OCI-LY1 (cell line): ENCODE data around the gene TRIM74.
"Not testable (repeated sequence)": the region's sequence is repeated elsewhere in the genome, so short reads cannot be mapped to it uniquely, and the experiment has no call there.

Source experiments
- H2AFZ ChIP-seq: fragments of 200-600 bp; sonication (generic), shearing (Covaris generic); 2 replicates; pipeline ENCODE4 v1.6.0; 2014; ENCODE audit warnings: antibody characterized with exemption, mild to moderate bottlenecking, low read length
- H3F3A ChIP-seq: fragments of 200-600 bp; sonication (generic), shearing (Covaris generic); 2 replicates; pipeline ENCODE4 v1.6.0; 2014; ENCODE audit warnings: mild to moderate bottlenecking, antibody characterized with exemption, low read length, moderate library complexity; ENCODE audit not compliant: insufficient read depth
- H3K27ac ChIP-seq: fragments of 200-600 bp; sonication (generic); 2 replicates; pipeline ENCODE4 v1.5.1; 2014; ENCODE audit warnings: low read length, mixed run types, mild to moderate bottlenecking, low read depth; ENCODE audit not compliant: poor library complexity, severe bottlenecking
- H3K27me3 ChIP-seq: fragments of 200-600 bp; sonication (generic); 2 replicates; pipeline ENCODE4 v1.6.0; 2014; ENCODE audit warnings: antibody characterized with exemption, mild to moderate bottlenecking, low read length, moderate library complexity; ENCODE audit not compliant: insufficient read depth
- H3K36me3 ChIP-seq: fragments of 200-600 bp; sonication (generic); 2 replicates; pipeline ENCODE4 v1.6.1; 2014; ENCODE audit warnings: mild to moderate bottlenecking, antibody characterized with exemption, low read length, moderate library complexity, mixed read lengths; ENCODE audit not compliant: insufficient read depth
- H3K4me1 ChIP-seq: fragments of 200-600 bp; sonication (generic); 2 replicates; pipeline ENCODE4 v1.5.1; 2014; ENCODE audit warnings: mild to moderate bottlenecking, low read length, moderate library complexity; ENCODE audit not compliant: insufficient read depth, severe bottlenecking
- H3K4me2 ChIP-seq: fragments of 200-600 bp; sonication (generic), shearing (Covaris generic); 2 replicates; pipeline ENCODE4 v1.6.1; 2014; ENCODE audit warnings: low read length
- H3K4me3 ChIP-seq: fragments of 200-600 bp; sonication (generic); 2 replicates; pipeline ENCODE4 v1.5.1; 2014; ENCODE audit warnings: low read length, low read depth, mild to moderate bottlenecking, mixed read lengths; ENCODE audit not compliant: poor library complexity, severe bottlenecking
- H3K79me2 ChIP-seq: fragments of 200-600 bp; shearing (Covaris generic); 2 replicates; pipeline ENCODE4 v1.6.1; 2016; ENCODE audit warnings: mixed run types, low read length, mixed read lengths; ENCODE audit not compliant: insufficient read depth
- H3K9ac ChIP-seq: fragments of 200-600 bp; sonication (generic), shearing (Covaris generic); 2 replicates; pipeline ENCODE4 v1.6.1; 2014; ENCODE audit warnings: mild to moderate bottlenecking, low read length, mixed read lengths
- H3K9me2 ChIP-seq: fragments of 200-600 bp; sonication (generic), shearing (Covaris generic); 2 replicates; pipeline ENCODE4 v1.6.1; 2014; ENCODE audit warnings: low read depth, mild to moderate bottlenecking, low read length, mixed read lengths
- H3K9me3 ChIP-seq: fragments of 200-600 bp; shearing (Covaris generic); 2 replicates; pipeline ENCODE4 v1.6.1; 2014; ENCODE audit warnings: low read length, mixed read lengths
- H4K20me1 ChIP-seq: fragments of 200-600 bp; sonication (generic), shearing (Covaris generic); 2 replicates; pipeline ENCODE4 v1.6.0; 2016; ENCODE audit warnings: mild to moderate bottlenecking, low read length; ENCODE audit not compliant: insufficient read depth

TRIM74 gene

GRCh38 chr7:72969688-72970087 is 422 bp upstream of the TRIM74 start:
- not testable (repeated sequence) for H4K20me1 ChIP-seq, H3F3A ChIP-seq, H3K9me2 ChIP-seq, H3K4me2 ChIP-seq, H3K27ac ChIP-seq, H3K79me2 ChIP-seq, H3K4me1 ChIP-seq, H2AFZ ChIP-seq, H3K9ac ChIP-seq, H3K36me3 ChIP-seq, H3K9me3 ChIP-seq, H3K4me3 ChIP-seq, H3K27me3 ChIP-seq

- not testable (repeated sequence) for H3K4me3 ChIP-seq, H3K27ac ChIP-seq, H3K9me3 ChIP-seq, H3K9ac ChIP-seq, H3F3A ChIP-seq, H3K4me1 ChIP-seq, H4K20me1 ChIP-seq, H3K4me2 ChIP-seq, H3K27me3 ChIP-seq, H3K36me3 ChIP-seq, H3K79me2 ChIP-seq, H2AFZ ChIP-seq, H3K9me2 ChIP-seq
Measured at GRCh38 chr7:72966892-72967291, 2.4 kb downstream of the TRIM74 start.

GRCh38 chr7:72965186-72965975 is 3.9 kb downstream of the TRIM74 start:
- not testable (repeated sequence) for H3K9me2 ChIP-seq, H3K9ac ChIP-seq, H3K79me2 ChIP-seq, H3F3A ChIP-seq, H4K20me1 ChIP-seq, H3K4me2 ChIP-seq, H3K27me3 ChIP-seq, H3K9me3 ChIP-seq, H3K4me1 ChIP-seq, H2AFZ ChIP-seq, H3K27ac ChIP-seq, H3K4me3 ChIP-seq, H3K36me3 ChIP-seq

- not testable (repeated sequence) for H3K36me3 ChIP-seq, H3F3A ChIP-seq, H4K20me1 ChIP-seq, H3K4me2 ChIP-seq, H3K4me3 ChIP-seq, H3K9me3 ChIP-seq, H3K9me2 ChIP-seq, H3K79me2 ChIP-seq, H2AFZ ChIP-seq, H3K27me3 ChIP-seq, H3K4me1 ChIP-seq, H3K27ac ChIP-seq, H3K9ac ChIP-seq
Measured at GRCh38 chr7:72963056-72963455, 6.2 kb downstream of the TRIM74 start.

GRCh38 chr7:72961346-72961650 is 8.0 kb downstream of the TRIM74 start:
- not testable (repeated sequence) for H3K36me3 ChIP-seq, H3K4me1 ChIP-seq, H4K20me1 ChIP-seq, H3K9ac ChIP-seq, H3K4me2 ChIP-seq, H3K27ac ChIP-seq, H3K4me3 ChIP-seq, H3K9me3 ChIP-seq, H3K9me2 ChIP-seq, H3K79me2 ChIP-seq, H2AFZ ChIP-seq, H3K27me3 ChIP-seq, H3F3A ChIP-seq

GRCh38 chr7:72960626-72961345 is 8.5 kb downstream of the TRIM74 start:
- not testable (repeated sequence) for H3K36me3 ChIP-seq, H3K9ac ChIP-seq, H3K27ac ChIP-seq, H3K9me2 ChIP-seq, H3K4me3 ChIP-seq, H3K4me1 ChIP-seq, H4K20me1 ChIP-seq, H3K4me2 ChIP-seq, H2AFZ ChIP-seq, H3K79me2 ChIP-seq, H3K9me3 ChIP-seq, H3F3A ChIP-seq, H3K27me3 ChIP-seq

GRCh38 chr7:72960029-72960428 is 9.2 kb downstream of the TRIM74 start:
- not testable (repeated sequence) for H3K36me3 ChIP-seq, H3K27ac ChIP-seq, H4K20me1 ChIP-seq, H3K9me3 ChIP-seq, H3K79me2 ChIP-seq, H3K4me3 ChIP-seq, H3K27me3 ChIP-seq, H3F3A ChIP-seq, H3K9ac ChIP-seq, H3K4me1 ChIP-seq, H3K9me2 ChIP-seq, H2AFZ ChIP-seq, H3K4me2 ChIP-seq
